ENCODE data around the gene P2RX4. TPM values are rescaled to one million over a fixed set of nuclear protein-coding genes. Genes with fewer than 3 reads are reported as not detected.
"Not testable (repeated sequence)": the region's sequence is repeated elsewhere in the genome, so short reads cannot be mapped to it uniquely, and the experiment has no call there.

The P2RX4 gene
- total RNA-seq, 1 experiment from 2014 or later, result 6.1 TPM

- not testable (repeated sequence) for H3K36me3 ChIP-seq; H3K9me3 ChIP-seq (replicated peaks); DNase-seq; H3K27ac ChIP-seq; H3K27me3 ChIP-seq; H3K4me1 ChIP-seq; H3K4me3 ChIP-seq
Observed at GRCh38 chr12:121280531-121280930, 70.6 kb downstream of the P2RX4 start.

- not testable (repeated sequence) for H3K9me3 ChIP-seq (replicated peaks); H3K36me3 ChIP-seq; H3K27ac ChIP-seq; H3K27me3 ChIP-seq; DNase-seq; H3K4me1 ChIP-seq; H3K4me3 ChIP-seq
Observed at GRCh38 chr12:121281116-121281515, 71.2 kb downstream of the P2RX4 start.

- H3K4me1 ChIP-seq, result no peaks in the 10 kb centered on the region
- no peak overlapping the region for H3K4me3 ChIP-seq
- H3K27me3 ChIP-seq, result no peaks in the 10 kb centered on the region
- H3K27ac ChIP-seq, result no peak overlapping the region
- no peaks in the 10 kb centered on the region for H3K9me3 ChIP-seq (replicated peaks)
- no peak for DNase-seq
- no peaks in the 10 kb centered on the region for H3K36me3 ChIP-seq
Observed at GRCh38 chr12:121282072-121282742, 72.3 kb downstream of the P2RX4 start.

GRCh38 chr12:121282910-121283309, 73.0 kb downstream of the P2RX4 start:
- not testable (repeated sequence) for H3K4me3 ChIP-seq; H3K27me3 ChIP-seq; DNase-seq; H3K9me3 ChIP-seq (replicated peaks); H3K27ac ChIP-seq; H3K4me1 ChIP-seq; H3K36me3 ChIP-seq

GRCh38 chr12:121283388-121283787, 73.5 kb downstream of the P2RX4 start:
- Histone ChIP-seq H3K4me3 (no peak overlapping the region), H3K27me3 (no peaks in the 10 kb centered on the region), H3K4me1 (no peaks in the 10 kb centered on the region), H3K9me3 (replicated peaks) (no peaks in the 10 kb centered on the region), H3K36me3 (no peaks in the 10 kb centered on the region), H3K27ac (no peak overlapping the region)
- no peak for DNase-seq

Other genes starting within 250 kb of the P2RX4 start
- 0.04 and 0.10 TPM in 2 replicates for gene HNF1A, start 231.6 kb upstream of the P2RX4 start, total RNA-seq (2014; rRNA removed; shearing (Covaris generic))
- gene C12orf43, start 193.6 kb upstream of the P2RX4 start, total RNA-seq (2014; rRNA removed; shearing (Covaris generic)), result 17.2 and 18.9 TPM in 2 replicates
- gene OASL, start 170.9 kb upstream of the P2RX4 start, total RNA-seq (2014; rRNA removed; shearing (Covaris generic)), result not detected in 2 replicates
- 1.3 and 2.5 TPM in 2 replicates for gene P2RX7, start 77.3 kb upstream of the P2RX4 start, total RNA-seq (2014; rRNA removed; shearing (Covaris generic))
- gene CAMKK2, start 86.6 kb downstream of the P2RX4 start, total RNA-seq (2014; rRNA removed; shearing (Covaris generic)), result 7.8 and 9.7 TPM in 2 replicates
- gene ANAPC5, start 142.3 kb downstream of the P2RX4 start, total RNA-seq (2014; rRNA removed; shearing (Covaris generic)), result 107 and 115 TPM in 2 replicates
- gene RNF34, start 190.0 kb downstream of the P2RX4 start, total RNA-seq (2014; rRNA removed; shearing (Covaris generic)), result 61.0 and 66.2 TPM in 2 replicates

Data from SJCRH30 (cell line).